Measurements from ENCODE around the gene NCAN.
"Not testable (repeated sequence)": the region's sequence is repeated elsewhere in the genome, so short reads cannot be mapped to it uniquely, and the experiment has no call there.

Gene NCAN

GRCh38 chr19:19234220-19234816, 22.6 kb downstream of the NCAN start:
- no peak overlapping the region for H3K4me3 ChIP-seq (ENCODE audit: low read depth, low read length)
- TF ChIP-seq CTCF (IDR thresholded peaks at IDR 0.05; ENCODE audit: low read depth, low read length, missing control alignments): no peak

GRCh38 chr19:19236173-19236572, 24.4 kb downstream of the NCAN start:
- no peak for TF ChIP-seq CTCF (IDR thresholded peaks at IDR 0.05; ENCODE audit: low read depth, low read length, missing control alignments)
- no peak overlapping the region for H3K4me3 ChIP-seq (ENCODE audit: low read depth, low read length)
- no peak for DNase-seq (ENCODE audit: low read depth)

More at GRCh38 chr19:19234220-19234816, 22.6 kb downstream of the NCAN start:
- no peak for DNase-seq (ENCODE audit: low read depth)

- no peak for DNase-seq (ENCODE audit: low read depth)
- no peak overlapping the region for H3K4me3 ChIP-seq (ENCODE audit: low read depth, low read length)
- no peak for TF ChIP-seq CTCF (IDR thresholded peaks at IDR 0.05; ENCODE audit: low read depth, low read length, missing control alignments)
Observed at GRCh38 chr19:19238126-19238894, 26.6 kb downstream of the NCAN start.

- TF ChIP-seq CTCF (IDR thresholded peaks at IDR 0.05; ENCODE audit: low read depth, low read length, missing control alignments): no peak
- DNase-seq (ENCODE audit: low read depth): no peak
- H3K4me3 ChIP-seq (ENCODE audit: low read depth, low read length): no peak overlapping the region
Observed at GRCh38 chr19:19239675-19240074, 27.9 kb downstream of the NCAN start.

- H3K4me3 ChIP-seq (ENCODE audit: low read depth, low read length): no peak overlapping the region
- no peak for TF ChIP-seq CTCF (IDR thresholded peaks at IDR 0.05; ENCODE audit: low read depth, low read length, missing control alignments)
- no peak for DNase-seq (ENCODE audit: low read depth)
Observed at GRCh38 chr19:19240476-19240875, 28.7 kb downstream of the NCAN start.

GRCh38 chr19:19250196-19250801, 38.5 kb downstream of the NCAN start:
- TF ChIP-seq CTCF (IDR thresholded peaks at IDR 0.05; ENCODE audit: low read depth, low read length, missing control alignments): no peak

GRCh38 chr19:19253409-19253808, 41.7 kb downstream of the NCAN start:
- DNase-seq (ENCODE audit: low read depth); H3K4me3 ChIP-seq (ENCODE audit: low read depth, low read length): not testable (repeated sequence)

More at GRCh38 chr19:19250196-19250801, 38.5 kb downstream of the NCAN start:
- no peak for DNase-seq (ENCODE audit: low read depth)
- H3K4me3 ChIP-seq (ENCODE audit: low read depth, low read length): no peak overlapping the region

Data from GM12864 (cell line).